Measurements from ENCODE around the gene WFDC12. TPM values are rescaled to one million over a fixed set of nuclear protein-coding genes. Genes with fewer than 3 reads are reported as not detected.

WFDC12 gene
- total and polyA plus RNA-seq, 2 donors (not counting 3 experiments of a cell fraction or from before 2014, with no cell fraction given), result not detected

DNA sequence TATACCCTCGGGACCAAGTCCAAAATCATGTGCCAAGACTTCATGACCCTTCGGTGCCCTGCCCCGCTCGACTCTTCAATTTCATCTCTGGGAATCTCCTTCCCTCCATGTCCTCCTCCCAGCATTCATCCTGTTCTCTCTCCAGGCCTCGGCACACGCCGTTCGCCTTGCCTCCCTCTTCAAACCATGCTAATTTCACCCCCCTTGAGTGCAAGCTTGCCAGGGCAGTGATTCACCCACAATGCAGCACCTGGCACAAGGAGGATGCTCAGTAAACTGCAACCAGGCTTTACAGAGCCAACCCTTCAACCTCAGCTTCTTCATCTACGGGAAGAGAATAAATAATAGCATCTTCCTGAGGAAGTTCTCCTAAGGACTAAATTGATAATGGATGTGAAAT is 27.5 kb downstream of the WFDC12 start:
- FAIRE-seq, result no peak
- dilution Hi-C loops (cut with MboI; ENCODE audit: extremely low pct_ligation_motif_present, low sequenced_read_pairs), result no loop called here
- no peaks in the 10 kb centered on the region for H3K79me2 ChIP-seq (ENCODE audit: control insufficient read depth, insufficient read depth, low read length)
- H3K27ac ChIP-seq (ENCODE audit: insufficient read depth, low read depth, low read length), result no peak overlapping the region
- no peak for DNase-seq (ENCODE audit: low read depth, low spot score)
- no peaks in the 10 kb centered on the region for H3K9me1 ChIP-seq (replicated peaks; ENCODE audit: control insufficient read depth, extremely low read depth, insufficient read depth, low read length)
- H3K4me1 ChIP-seq (ENCODE audit: control insufficient read depth, extremely low read depth, insufficient read depth, low read length), result peaks cover 3% of the 10 kb centered on the region
- no TSS peak for BruUV-seq (replicated peaks)
- H3K4me3 ChIP-seq (replicated peaks in 1 of 3; ENCODE audit: insufficient read depth in 1 of 3, low read depth in 1 of 3, low read length in 3 of 3), result no peak overlapping the region
- POLR2A ChIA-PET, result no interaction called here
- TF ChIP-seq, protein P1, sequence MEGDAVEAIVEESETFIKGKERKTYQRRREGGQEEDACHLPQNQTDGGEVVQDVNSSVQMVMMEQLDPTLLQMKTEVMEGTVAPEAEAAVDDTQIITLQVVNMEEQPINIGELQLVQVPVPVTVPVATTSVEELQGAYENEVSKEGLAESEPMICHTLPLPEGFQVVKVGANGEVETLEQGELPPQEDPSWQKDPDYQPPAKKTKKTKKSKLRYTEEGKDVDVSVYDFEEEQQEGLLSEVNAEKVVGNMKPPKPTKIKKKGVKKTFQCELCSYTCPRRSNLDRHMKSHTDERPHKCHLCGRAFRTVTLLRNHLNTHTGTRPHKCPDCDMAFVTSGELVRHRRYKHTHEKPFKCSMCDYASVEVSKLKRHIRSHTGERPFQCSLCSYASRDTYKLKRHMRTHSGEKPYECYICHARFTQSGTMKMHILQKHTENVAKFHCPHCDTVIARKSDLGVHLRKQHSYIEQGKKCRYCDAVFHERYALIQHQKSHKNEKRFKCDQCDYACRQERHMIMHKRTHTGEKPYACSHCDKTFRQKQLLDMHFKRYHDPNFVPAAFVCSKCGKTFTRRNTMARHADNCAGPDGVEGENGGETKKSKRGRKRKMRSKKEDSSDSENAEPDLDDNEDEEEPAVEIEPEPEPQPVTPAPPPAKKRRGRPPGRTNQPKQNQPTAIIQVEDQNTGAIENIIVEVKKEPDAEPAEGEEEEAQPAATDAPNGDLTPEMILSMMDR (IDR thresholded peaks at IDR 0.05; ENCODE audit: extremely low read depth in 1 of 2, insufficient read depth in 1 of 2, low read depth in 1 of 2, low read length in 2 of 2), result no peak
- no peak for TF ChIP-seq MYC (IDR thresholded peaks at IDR 0.05; ENCODE audit: low read depth, low read length)
- CTCF ChIA-PET, result interaction anchor here (0.7 to 12.2 kb wide), 30 partner anchors 10 to 675 kb away, joined by 3 to 411 read pairs (median 6); partner anchors contain the start of gene WFDC5
- intact Hi-C loops (cut with micrococcal nuclease), result loop anchor here (1.0 to 5.0 kb wide), 6 partner anchors 16 to 676 kb away; partner anchors contain the start of genes KCNK15, TOMM34 and YWHAB
- no peak overlapping the region for H3K4me2 ChIP-seq (ENCODE audit: insufficient read depth, low read length)
- peaks cover 23 to 30% of the 10 kb centered on the region in 2 experiments for H3K27me3 ChIP-seq (ENCODE audit: control insufficient read depth in 2 of 2, insufficient read depth in 2 of 2, low read length in 2 of 2)
- no peaks in the 10 kb centered on the region for H4K20me1 ChIP-seq (replicated peaks; ENCODE audit: control insufficient read depth, extremely low read depth, insufficient read depth, low read length)
- no peaks in the 10 kb centered on the region for H3K9me3 ChIP-seq (replicated peaks; ENCODE audit: control insufficient read depth, insufficient read depth, low read length)
- H3K36me3 ChIP-seq (ENCODE audit: control insufficient read depth in 2 of 2, extremely low read depth in 1 of 2, insufficient read depth in 2 of 2, low read length in 2 of 2), result no peaks in the 10 kb centered on the region
- H3K9ac ChIP-seq (replicated peaks; ENCODE audit: extremely low read depth, insufficient read depth, low read length), result no peak overlapping the region
- H2AFZ ChIP-seq (ENCODE audit: low read depth, low read length), result no peak overlapping the region

DNA sequence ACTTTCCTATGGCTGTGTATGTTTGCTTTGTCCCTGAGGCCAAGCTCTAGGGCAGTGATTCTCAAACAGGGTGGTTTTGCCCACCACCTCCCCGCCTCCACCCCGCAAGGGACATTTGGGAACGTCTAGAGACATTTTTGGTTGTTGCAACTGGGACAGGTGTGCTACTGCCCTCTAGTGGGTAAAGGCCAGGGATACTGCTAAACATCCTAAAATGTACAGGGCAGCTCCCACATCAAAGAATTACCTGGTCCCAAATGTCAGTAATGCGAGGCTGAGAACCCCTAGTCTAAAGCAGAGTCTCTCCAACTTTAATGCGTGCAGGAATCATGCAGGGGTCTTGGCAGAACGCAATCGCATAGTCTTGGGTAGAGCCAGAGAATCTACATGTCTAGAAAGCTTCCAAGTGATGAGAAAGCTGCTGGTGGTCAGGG is 28.4 kb downstream of the WFDC12 start:
- dilution Hi-C loops (cut with MboI; ENCODE audit: extremely low pct_ligation_motif_present, low sequenced_read_pairs) (no loop called here), intact Hi-C loops (cut with micrococcal nuclease) (loop anchor here (1.0 to 5.0 kb wide), 8 partner anchors 15 to 676 kb away; partner anchors contain the start of genes KCNK15, TOMM34 and YWHAB)
- no peak for TF ChIP-seq EZH2 (IDR thresholded peaks at IDR 0.05; ENCODE audit: borderline replicate concordance, low read depth, low read length, severe bottlenecking)
- TF ChIP-seq, protein P1 (IDR thresholded peaks at IDR 0.05; ENCODE audit: extremely low read depth in 1 of 2, insufficient read depth in 1 of 2, low read depth in 1 of 2, low read length in 2 of 2), result peak; percentile 53 to 79
- Histone ChIP-seq H3K4me3 (replicated peaks in 1 of 3; ENCODE audit: insufficient read depth in 1 of 3, low read depth in 1 of 3, low read length in 3 of 3) (no peak overlapping the region), H3K79me2 (ENCODE audit: control insufficient read depth, insufficient read depth, low read length) (no peaks in the 10 kb centered on the region), H2AFZ (ENCODE audit: low read depth, low read length) (no peak overlapping the region), H3K27ac (ENCODE audit: insufficient read depth, low read depth, low read length) (no peak overlapping the region), H3K4me2 (ENCODE audit: insufficient read depth, low read length) (no peak overlapping the region), H3K4me1 (ENCODE audit: control insufficient read depth, extremely low read depth, insufficient read depth, low read length) (peaks cover under 1% of the 10 kb centered on the region), H3K36me3 (ENCODE audit: control insufficient read depth in 2 of 2, extremely low read depth in 1 of 2, insufficient read depth in 2 of 2, low read length in 2 of 2) (no peaks in the 10 kb centered on the region), H3K9me3 (replicated peaks; ENCODE audit: control insufficient read depth, insufficient read depth, low read length) (no peaks in the 10 kb centered on the region), H3K27me3 (ENCODE audit: control insufficient read depth in 2 of 2, insufficient read depth in 2 of 2, low read length in 2 of 2) (peaks cover 23 to 30% of the 10 kb centered on the region in 2 experiments), H3K9ac (replicated peaks; ENCODE audit: extremely low read depth, insufficient read depth, low read length) (no peak overlapping the region), H4K20me1 (replicated peaks; ENCODE audit: control insufficient read depth, extremely low read depth, insufficient read depth, low read length) (no peaks in the 10 kb centered on the region), H3K9me1 (replicated peaks; ENCODE audit: control insufficient read depth, extremely low read depth, insufficient read depth, low read length) (no peaks in the 10 kb centered on the region)
- POLR2A ChIA-PET, result no interaction called here
- FAIRE-seq (peak; percentile 96), DNase-seq (ENCODE audit: low read depth, low spot score) (peak; percentile 52)
- no TSS peak for BruUV-seq (replicated peaks)
- CTCF ChIA-PET, result interaction anchor here (0.7 to 12.2 kb wide), 43 partner anchors 9 to 676 kb away, joined by 3 to 411 read pairs (median 5); partner anchors contain the start of genes TOMM34 and WFDC5

Measured in endothelial cell of umbilical vein (primary cell).